ENCODE measurements around the gene PCDHA1.
"Not testable (repeated sequence)": the region's sequence is repeated elsewhere in the genome, so short reads cannot be mapped to it uniquely, and the experiment has no call there.

The PCDHA1 gene

DNA sequence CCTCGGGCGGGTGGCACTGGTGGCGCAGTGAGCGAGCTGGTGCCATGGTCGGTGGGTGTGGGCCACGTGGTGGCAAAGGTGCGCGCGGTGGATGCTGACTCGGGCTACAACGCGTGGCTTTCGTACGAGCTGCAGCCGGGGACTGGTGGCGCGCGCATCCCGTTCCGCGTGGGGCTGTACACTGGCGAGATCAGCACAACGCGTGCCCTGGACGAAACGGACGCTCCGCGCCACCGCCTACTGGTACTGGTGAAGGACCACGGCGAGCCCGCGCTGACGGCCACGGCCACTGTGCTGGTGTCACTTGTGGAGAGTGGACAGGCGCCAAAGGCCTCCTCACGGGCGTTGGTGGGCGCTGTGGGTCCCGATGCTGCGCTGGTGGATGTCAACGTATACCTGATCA, 22.9 kb downstream of the PCDHA1 start:
- no peak for DNase-seq

DNA sequence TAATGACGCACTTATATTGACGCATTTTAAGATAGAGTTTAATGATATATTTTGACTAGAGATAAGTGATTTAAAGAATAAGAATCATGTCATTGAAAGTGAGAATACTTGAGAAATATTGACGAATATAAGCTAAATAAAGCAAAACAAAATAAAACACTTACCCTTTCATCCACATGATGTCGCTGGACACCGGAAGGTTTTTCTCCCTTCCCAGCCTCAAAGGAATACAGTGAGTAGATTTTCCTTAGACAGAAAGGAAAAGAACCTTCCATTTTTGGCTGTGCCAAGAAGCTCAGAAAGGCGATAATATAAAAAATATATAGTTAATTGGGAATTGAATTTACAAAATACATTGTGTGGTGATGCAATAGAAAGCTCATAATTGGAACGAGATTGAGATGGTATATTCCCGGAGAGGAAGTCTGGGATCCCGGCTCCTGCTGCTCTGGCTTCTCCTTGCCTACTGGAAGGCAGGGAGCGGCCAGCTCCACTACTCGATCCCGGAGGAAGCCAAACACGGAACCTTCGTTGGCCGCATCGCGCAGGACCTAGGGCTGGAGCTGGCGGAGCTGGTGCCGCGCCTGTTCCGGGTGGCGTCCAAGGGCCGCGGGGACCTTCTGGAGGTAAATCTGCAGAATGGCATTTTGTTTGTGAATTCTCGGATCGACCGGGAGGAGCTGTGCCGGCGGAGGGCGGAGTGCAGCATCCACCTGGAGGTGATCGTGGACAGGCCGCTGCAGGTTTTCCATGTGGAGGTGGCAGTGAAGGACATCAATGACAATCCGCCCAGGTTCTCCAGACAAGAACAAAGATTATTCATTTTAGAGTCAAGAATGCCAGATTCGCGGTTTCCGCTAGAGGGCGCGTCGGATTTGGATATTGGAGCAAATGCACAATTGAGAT, 35.7 kb downstream of the PCDHA1 start, which contains the start of gene PCDHA5:
PCDHA5 (plus strand) TSS at position 239 of the 906 bp plus-strand sequence.
- DNase-seq: no peak

DNA sequence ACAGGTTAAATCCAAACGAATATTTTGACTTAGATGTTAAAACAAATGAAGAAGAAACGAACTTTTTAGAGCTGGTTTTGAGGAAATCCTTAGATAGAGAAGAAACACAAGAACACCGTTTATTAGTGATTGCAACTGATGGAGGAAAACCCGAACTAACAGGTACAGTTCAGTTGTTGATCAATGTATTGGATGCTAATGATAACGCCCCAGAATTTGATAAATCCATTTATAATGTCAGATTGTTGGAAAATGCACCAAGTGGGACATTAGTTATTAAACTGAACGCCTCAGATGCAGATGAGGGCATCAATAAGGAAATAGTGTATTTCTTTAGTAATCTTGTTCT, 36.3 kb downstream of the PCDHA1 start:
- DNase-seq: no peak

DNA sequence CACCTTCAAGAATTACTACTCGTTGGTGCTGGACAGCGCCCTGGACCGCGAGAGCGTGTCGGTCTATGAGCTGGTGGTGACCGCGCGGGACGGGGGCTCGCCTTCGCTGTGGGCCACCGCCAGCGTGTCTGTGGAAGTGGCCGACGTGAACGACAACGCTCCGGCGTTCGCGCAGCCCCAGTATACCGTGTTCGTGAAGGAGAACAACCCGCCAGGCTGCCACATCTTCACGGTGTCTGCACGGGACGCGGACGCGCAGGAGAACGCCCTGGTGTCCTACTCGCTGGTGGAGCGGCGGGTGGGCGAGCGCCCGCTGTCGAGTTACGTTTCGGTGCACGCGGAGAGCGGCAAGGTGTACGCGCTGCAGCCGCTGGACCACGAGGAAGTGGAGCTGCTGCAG, 37.0 kb downstream of the PCDHA1 start:
- not testable (repeated sequence) for DNase-seq

DNA sequence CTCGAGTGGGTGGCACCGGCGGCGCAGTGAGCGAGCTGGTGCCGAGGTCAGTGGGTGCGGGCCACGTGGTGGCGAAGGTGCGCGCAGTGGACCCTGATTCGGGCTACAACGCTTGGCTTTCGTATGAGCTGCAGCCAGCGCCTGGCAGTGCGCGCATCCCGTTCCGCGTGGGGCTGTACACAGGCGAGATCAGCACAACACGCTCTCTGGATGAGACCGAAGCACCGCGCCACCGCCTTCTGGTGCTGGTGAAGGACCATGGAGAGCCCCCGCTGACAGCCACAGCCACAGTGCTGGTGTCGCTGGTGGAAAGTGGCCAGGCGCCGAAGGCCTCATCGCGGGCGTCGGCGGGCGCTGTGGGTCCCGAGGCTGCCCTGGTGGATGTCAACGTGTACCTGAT, 37.5 kb downstream of the PCDHA1 start:
- DNase-seq: no peak

DNA sequence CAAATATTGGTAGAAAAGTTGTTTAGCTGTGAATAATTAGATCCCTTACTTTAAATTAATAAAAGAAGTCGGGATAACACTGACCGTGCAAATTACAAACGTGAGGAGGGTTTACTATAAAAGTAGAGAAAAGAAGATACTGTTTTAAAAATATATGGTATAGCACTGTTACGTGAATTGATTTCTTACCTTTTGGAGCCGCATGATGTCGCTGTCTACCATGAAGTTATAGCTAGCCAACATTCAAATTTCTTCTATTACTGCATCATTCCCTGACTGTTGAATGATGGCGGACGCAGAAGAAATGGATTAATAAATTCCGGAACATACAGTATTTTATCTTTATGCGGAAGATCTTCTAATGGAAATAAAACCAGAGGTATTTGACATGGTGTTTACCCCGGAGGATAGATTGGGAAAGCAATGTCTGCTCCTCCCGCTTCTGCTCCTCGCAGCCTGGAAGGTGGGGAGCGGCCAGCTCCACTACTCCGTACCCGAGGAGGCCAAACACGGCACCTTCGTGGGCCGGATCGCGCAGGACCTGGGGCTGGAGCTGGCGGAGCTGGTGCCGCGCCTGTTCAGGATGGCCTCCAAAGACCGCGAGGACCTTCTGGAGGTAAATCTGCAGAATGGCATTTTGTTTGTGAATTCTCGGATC, 41.9 kb downstream of the PCDHA1 start, which contains the start of gene PCDHA6:
PCDHA6 (plus strand) TSS at position 257 of the 658 bp plus-strand sequence; CDS start at position 389, 132 bp downstream.
- DNase-seq: no peak

DNA sequence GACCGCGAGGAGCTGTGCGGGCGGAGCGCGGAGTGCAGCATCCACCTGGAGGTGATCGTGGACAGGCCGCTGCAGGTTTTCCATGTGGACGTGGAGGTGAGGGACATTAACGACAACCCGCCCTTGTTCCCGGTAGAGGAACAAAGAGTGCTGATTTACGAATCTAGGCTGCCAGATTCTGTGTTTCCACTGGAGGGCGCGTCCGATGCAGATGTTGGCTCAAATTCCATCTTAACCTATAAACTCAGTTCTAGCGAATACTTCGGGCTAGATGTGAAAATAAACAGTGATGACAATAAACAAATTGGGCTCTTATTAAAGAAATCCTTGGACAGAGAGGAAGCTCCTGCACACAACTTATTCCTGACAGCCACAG, 42.4 kb downstream of the PCDHA1 start:
- no peak for DNase-seq

DNA sequence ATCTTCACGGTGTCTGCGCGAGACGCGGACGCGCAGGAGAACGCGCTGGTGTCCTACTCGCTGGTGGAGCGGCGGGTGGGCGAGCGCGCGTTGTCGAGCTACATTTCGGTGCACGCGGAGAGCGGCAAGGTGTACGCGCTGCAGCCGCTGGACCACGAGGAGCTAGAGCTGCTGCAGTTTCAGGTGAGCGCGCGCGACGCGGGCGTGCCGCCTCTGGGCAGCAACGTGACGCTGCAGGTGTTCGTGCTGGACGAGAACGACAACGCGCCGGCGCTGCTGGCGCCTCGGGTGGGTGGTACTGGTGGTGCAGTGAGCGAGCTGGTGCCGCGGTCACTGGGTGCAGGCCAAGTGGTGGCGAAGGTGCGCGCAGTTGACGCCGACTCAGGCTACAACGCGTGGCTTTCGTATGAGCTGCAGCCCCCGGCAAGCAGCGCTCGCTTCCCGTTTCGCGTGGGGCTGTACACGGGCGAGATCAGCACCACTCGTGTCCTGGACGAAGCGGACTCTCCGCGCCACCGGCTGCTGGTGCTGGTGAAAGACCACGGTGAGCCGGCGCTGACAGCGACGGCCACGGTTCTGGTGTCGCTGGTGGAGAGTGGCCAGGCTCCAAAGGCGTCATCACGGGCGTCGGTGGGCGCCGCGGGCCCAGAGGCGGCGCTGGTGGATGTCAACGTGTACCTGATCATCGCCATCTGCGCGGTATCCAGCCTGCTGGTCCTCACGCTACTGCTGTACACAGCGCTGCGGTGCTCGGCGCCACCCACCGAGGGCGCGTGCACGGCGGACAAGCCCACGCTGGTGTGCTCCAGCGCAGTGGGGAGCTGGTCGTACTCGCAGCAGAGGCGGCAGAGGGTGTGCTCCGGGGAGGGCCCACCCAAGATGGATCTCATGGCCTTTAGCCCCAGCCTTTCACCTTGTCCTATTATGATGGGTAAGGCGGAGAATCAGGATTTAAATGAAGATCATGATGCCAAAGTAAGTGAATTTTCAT, 43.9 kb downstream of the PCDHA1 start:
- not testable (repeated sequence) for DNase-seq

DNA sequence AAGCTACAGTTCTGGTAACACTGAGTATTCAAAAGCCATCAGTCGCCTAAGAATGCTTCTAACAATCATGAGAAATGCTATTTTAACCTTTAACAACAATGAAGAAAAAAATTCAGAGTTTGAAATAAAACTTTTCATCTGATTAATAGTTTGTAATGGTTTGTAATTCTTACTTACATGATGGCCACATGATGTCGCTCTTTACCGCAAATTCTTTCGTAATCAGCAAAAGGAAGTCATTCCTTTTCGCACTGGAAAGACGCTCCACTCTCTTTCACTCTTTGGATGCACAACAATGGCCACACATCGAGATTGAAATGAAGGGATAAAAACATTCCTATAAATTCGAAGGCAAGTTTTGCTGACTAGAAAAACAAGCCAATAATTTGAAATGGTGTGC, 48.1 kb downstream of the PCDHA1 start, which contains the start of gene PCDHA7:
PCDHA7 (plus strand) TSS at position 277 of the 400 bp plus-strand sequence; CDS start at position 392, 115 bp downstream.
- no peak for DNase-seq

DNA sequence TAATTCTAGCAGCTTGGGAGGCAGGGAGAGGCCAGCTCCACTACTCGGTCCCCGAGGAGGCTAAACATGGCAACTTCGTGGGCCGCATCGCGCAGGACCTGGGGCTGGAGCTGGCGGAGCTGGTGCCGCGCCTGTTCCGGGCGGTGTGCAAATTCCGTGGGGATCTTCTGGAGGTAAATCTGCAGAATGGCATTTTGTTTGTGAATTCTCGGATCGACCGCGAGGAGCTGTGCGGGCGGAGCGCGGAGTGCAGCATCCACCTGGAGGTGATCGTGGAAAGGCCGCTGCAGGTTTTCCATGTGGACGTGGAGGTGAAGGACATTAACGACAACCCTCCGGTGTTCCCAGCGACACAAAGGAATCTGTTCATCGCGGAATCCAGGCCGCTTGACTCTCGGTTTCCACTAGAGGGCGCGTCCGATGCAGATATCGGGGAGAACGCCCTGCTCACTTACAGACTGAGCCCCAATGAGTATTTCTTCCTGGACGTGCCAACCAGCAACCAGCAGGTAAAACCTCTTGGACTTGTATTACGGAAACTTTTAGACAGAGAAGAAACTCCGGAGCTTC, 48.6 kb downstream of the PCDHA1 start:
- DNase-seq: not testable (repeated sequence)

DNA sequence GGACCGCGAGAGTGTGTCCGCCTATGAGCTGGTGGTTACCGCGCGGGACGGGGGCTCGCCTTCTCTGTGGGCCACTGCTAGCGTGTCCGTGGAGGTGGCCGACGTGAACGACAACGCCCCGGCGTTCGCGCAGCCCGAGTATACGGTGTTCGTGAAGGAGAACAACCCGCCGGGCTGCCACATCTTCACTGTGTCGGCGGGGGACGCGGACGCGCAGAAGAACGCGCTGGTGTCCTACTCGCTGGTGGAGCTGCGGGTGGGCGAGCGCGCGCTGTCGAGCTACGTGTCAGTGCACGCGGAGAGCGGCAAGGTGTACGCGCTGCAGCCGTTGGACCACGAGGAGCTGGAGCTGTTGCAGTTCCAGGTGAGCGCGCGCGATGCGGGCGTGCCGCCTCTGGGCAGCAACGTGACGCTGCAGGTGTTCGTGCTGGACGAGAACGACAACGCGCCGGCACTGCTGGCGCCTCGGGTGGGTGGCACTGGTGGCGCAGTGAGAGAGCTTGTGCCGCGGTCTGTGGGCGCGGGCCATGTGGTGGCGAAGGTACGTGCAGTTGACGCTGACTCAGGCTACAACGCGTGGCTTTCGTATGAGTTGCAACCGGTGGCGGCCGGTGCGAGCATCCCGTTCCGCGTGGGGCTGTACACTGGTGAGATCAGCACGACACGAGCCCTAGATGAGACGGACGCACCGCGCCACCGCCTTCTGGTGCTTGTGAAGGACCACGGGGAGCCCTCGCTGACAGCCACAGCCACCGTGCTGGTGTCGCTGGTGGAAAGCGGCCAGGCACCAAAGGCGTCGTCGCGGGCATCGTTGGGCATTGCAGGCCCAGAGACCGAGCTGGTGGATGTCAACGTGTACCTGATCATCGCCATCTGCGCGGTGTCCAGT, 49.9 kb downstream of the PCDHA1 start:
- DNase-seq: no peak

DNA sequence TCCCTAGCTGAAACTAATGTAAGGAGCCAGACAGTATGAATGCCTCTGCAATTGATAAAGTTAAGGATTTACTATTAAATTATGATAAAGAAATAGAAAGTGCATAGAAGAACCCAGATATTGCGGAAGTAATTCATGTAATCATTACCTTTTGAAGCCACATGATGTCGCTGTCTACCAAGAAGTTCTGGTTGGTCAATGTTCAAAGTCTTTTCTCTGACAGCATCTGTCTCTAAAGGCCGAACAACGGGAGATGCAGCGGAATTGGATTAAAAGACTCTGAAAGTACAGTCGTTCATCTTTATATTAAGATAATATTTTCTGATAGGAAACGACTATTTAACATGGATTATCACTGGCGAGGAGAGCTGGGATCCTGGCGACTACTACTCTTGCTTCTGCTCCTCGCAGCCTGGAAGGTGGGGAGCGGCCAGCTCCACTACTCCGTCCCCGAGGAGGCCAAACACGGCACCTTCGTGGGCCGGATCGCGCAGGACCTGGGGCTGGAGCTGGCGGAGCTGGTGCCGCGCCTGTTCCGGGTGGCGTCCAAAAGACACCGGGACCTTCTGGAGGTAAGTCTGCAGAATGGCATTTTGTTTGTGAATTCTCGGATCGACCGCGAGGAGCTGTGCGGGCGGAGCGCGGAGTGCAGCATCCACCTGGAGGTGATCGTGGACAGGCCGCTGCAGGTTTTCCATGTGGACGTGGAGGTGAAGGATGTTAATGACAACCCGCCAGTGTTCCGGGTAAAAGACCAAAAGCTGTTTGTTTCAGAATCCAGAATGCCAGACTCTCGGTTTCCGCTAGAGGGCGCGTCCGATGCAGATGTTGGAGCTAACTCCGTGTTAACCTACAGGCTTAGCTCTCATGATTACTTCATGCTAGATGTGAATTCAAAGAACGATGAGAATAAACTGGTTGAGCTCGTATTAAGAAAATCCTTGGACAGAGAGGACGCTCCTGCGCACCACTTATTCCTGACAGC, 55.3 kb downstream of the PCDHA1 start, which contains the start of gene PCDHA8:
PCDHA8 (plus strand) TSS at position 210 of the 985 bp plus-strand sequence; CDS start at position 345, 135 bp downstream.
- no peak for DNase-seq

DNA sequence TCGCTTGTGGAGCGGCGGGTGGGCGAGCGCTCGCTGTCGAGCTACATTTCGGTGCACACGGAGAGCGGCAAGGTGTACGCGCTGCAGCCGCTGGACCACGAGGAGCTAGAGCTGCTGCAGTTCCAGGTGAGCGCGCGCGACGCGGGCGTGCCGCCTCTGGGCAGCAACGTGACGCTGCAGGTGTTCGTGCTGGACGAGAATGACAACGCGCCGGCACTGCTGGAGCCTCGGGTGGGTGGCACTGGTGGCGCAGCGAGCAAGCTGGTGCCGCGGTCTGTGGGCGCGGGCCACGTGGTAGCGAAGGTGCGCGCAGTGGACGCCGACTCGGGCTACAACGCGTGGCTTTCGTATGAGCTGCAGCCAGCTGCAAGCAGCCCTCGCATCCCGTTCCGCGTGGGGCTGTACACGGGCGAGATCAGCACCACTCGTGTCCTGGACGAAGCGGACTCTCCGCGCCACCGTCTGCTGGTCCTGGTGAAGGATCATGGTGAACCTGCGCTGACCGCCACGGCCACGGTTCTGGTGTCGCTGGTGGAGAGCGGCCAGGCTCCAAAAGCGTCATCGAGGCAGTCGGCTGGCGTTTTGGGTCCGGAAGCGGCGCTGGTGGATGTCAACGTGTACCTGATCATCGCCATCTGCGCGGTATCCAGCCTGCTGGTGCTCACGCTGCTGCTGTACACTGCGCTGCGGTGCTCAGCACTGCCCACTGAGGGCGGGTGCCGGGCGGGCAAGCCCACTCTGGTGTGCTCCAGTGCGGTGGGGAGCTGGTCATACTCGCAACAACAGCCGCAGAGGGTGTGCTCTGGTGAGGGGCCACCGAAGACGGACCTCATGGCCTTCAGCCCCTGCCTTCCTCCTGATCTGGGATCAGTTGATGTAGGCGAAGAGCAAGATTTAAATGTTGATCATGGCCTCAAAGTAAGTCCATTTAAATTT, 57.1 kb downstream of the PCDHA1 start:
- DNase-seq: no peak

DNA sequence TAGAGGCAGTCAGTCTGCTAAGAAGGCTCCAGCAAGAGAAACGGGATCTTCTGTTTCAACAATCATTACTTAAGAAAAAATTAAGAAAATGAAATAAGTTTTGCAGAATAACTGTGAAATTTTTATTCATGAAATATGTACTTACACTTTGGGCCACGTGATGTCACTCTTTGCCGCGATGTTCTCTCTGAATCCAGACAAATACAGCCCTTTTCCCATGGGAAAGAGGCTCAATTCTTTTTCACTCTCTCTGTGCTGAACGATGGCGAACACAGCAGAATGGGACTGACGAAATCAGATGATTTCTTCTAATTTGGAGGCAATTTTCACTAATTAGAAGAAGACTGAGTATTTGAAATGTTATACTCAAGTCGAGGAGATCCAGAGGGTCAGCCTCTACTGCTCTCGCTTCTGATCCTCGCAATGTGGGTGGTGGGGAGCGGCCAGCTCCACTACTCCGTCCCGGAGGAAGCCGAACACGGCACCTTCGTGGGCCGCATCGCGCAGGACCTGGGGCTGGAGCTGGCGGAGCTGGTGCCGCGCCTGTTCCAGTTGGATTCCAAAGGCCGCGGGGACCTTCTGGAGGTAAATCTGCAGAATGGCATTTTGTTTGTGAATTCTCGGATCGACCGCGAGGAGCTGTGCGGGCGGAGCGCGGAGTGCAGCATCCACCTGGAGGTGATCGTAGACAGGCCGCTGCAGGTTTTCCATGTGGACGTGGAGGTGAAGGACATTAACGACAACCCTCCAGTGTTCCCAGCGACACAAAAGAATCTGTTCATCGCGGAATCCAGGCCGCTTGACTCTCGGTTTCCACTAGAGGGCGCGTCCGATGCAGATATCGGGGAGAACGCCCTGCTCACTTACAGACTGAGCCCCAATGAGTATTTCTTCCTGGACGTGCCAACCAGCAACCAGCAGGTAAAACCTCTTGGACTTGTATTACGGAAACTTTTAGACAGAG, 62.5 kb downstream of the PCDHA1 start, which contains the start of gene PCDHA9:
PCDHA9 (plus strand) TSS at position 244 of the 964 bp plus-strand sequence; CDS start at position 358, 114 bp downstream.
- DNase-seq: not testable (repeated sequence)

DNA sequence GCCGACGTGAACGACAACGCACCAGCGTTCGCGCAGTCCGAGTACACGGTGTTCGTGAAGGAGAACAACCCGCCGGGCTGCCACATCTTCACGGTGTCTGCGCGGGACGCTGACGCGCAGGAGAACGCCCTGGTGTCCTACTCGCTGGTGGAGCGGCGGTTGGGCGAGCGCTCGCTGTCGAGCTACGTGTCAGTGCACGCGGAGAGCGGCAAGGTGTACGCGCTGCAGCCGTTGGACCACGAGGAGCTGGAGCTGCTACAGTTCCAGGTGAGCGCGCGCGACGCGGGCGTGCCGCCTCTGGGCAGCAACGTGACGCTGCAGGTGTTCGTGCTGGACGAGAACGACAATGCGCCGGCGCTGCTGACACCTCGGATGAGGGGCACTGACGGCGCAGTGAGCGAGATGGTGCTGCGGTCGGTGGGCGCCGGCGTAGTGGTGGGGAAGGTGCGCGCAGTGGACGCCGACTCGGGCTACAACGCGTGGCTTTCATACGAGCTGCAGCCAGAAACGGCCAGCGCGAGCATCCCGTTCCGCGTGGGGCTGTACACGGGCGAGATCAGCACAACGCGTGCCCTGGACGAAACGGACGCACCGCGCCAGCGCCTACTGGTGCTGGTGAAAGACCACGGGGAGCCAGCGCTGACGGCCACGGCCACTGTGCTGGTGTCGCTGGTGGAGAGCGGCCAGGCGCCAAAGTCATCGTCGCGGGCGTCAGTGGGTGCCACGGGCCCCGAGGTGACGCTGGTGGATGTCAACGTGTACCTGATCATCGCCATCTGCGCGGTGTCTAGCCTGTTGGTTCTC, 64.1 kb downstream of the PCDHA1 start:
- DNase-seq: not testable (repeated sequence)
